SU-DHL-6 (cell line): ENCODE measurements around the gene MS4A6E.

Source experiments
- H2AFZ ChIP-seq: fragments of 200-600 bp; sonication (generic); 2 replicates; pipeline ENCODE4 v1.6.1; 2014; ENCODE audit warnings: low read depth, mild to moderate bottlenecking, moderate library complexity, mixed read lengths, antibody characterized with exemption, low read length; ENCODE audit not compliant: severe bottlenecking
- H3F3A ChIP-seq: fragments of 200-600 bp; shearing (Covaris generic); 2 replicates; pipeline ENCODE4 v1.6.0; 2016; ENCODE audit warnings: antibody characterized with exemption, mild to moderate bottlenecking; ENCODE audit not compliant: insufficient read depth
- H3K27ac ChIP-seq: fragments of 200-600 bp; sonication (generic); 2 replicates; pipeline ENCODE4 v1.5.1; 2016; ENCODE audit warnings: low read depth, mild to moderate bottlenecking, low read length, moderate library complexity, mixed read lengths
- H3K27me3 ChIP-seq: fragments of 200-600 bp; sonication (generic), shearing (Covaris generic); 2 replicates; pipeline ENCODE4 v1.6.0; 2014; ENCODE audit warnings: mild to moderate bottlenecking, low read length
- H3K36me3 ChIP-seq: fragments of 200-600 bp; sonication (generic); 2 replicates; pipeline ENCODE4 v1.6.1; 2014; ENCODE audit warnings: mild to moderate bottlenecking, low read length, mixed read lengths
- H3K4me2 ChIP-seq: fragments of 300-600, 200-600 bp; shearing (Covaris generic), sonication (generic); 2 replicates; pipeline ENCODE4 v1.6.0; 2014; ENCODE audit warnings: low read length, low read depth, mild to moderate bottlenecking; ENCODE audit not compliant: poor library complexity, severe bottlenecking
- H3K4me3 ChIP-seq: fragments of 200-600 bp; sonication (generic); 2 replicates; pipeline ENCODE4 v1.5.1; 2014; ENCODE audit warnings: antibody characterized with exemption, low read length, mild to moderate bottlenecking, mixed read lengths; ENCODE audit not compliant: insufficient read depth, poor library complexity, severe bottlenecking
- H3K79me2 ChIP-seq: fragments of 200-600 bp; sonication (generic); 2 replicates; pipeline ENCODE4 v1.6.1; 2014; ENCODE audit warnings: mild to moderate bottlenecking, low read length, moderate library complexity; ENCODE audit not compliant: insufficient read depth
- H3K9ac ChIP-seq: fragments of 200-600 bp; sonication (generic); 2 replicates; pipeline ENCODE4 v1.7.0; 2014; ENCODE audit warnings: mild to moderate bottlenecking, low read length
- H3K9me2 ChIP-seq: fragments of 200-600 bp; sonication (generic); replicated peaks from 2 replicates; pipeline ENCODE4 v1.6.1; 2014; ENCODE audit warnings: low read length; ENCODE audit not compliant: insufficient read depth
- H3K9me3 ChIP-seq: fragments of 200-600 bp; sonication (generic); 2 replicates; pipeline ENCODE4 v1.6.1; 2014; ENCODE audit warnings: low read length, mixed read lengths; ENCODE audit not compliant: insufficient read depth
- H4K20me1 ChIP-seq: fragments of 200-600 bp; sonication (generic); 2 replicates; pipeline ENCODE4 v1.6.1; 2014; ENCODE audit warnings: low read depth, mild to moderate bottlenecking, antibody characterized with exemption, low read length, moderate library complexity, mixed read lengths
- EZH2phosphoT487 ChIP-seq: fragments of 200-600 bp; sonication (generic), shearing (Covaris generic); conservative IDR thresholded peaks from 2 replicates; pipeline ENCODE4 v1.6.1; 2018; ENCODE audit warnings: mild to moderate bottlenecking, antibody characterized with exemption, low read length, moderate library complexity, mixed read lengths
- TF ChIP-seq, protein P1 (sequence below): fragments of 200-600 bp; sonication (generic); IDR thresholded peaks from one replicate; pipeline ENCODE4 v1.5.1; 2017; ENCODE audit warnings: antibody characterized with exemption, mild to moderate bottlenecking, low read length, moderate library complexity; ENCODE audit not compliant: insufficient read depth, poor library complexity, severe bottlenecking

Gene MS4A6E

GRCh38 chr11:60321051-60321450 is 6.0 kb upstream of the MS4A6E start:
- no peaks in the 10 kb centered on the region for H3K36me3 ChIP-seq
- no peaks in the 10 kb centered on the region for H3K79me2 ChIP-seq
- TF ChIP-seq, protein P1, sequence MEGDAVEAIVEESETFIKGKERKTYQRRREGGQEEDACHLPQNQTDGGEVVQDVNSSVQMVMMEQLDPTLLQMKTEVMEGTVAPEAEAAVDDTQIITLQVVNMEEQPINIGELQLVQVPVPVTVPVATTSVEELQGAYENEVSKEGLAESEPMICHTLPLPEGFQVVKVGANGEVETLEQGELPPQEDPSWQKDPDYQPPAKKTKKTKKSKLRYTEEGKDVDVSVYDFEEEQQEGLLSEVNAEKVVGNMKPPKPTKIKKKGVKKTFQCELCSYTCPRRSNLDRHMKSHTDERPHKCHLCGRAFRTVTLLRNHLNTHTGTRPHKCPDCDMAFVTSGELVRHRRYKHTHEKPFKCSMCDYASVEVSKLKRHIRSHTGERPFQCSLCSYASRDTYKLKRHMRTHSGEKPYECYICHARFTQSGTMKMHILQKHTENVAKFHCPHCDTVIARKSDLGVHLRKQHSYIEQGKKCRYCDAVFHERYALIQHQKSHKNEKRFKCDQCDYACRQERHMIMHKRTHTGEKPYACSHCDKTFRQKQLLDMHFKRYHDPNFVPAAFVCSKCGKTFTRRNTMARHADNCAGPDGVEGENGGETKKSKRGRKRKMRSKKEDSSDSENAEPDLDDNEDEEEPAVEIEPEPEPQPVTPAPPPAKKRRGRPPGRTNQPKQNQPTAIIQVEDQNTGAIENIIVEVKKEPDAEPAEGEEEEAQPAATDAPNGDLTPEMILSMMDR, result no peak
- TF ChIP-seq EZH2phosphoT487, result no peak
- no peak overlapping the region for H3K9ac ChIP-seq
- no peak overlapping the region for H3K4me3 ChIP-seq
- H3F3A ChIP-seq, result no peaks in the 10 kb centered on the region
- H3K27me3 ChIP-seq, result no peaks in the 10 kb centered on the region
- H3K27ac ChIP-seq, result no peak overlapping the region
- H4K20me1 ChIP-seq, result no peaks in the 10 kb centered on the region
- no peak overlapping the region for H2AFZ ChIP-seq
- no peak overlapping the region for H3K4me2 ChIP-seq
- H3K9me3 ChIP-seq, result no peaks in the 10 kb centered on the region; the same call in 1 of the 2 replicates
- no peaks in the 10 kb centered on the region for H3K9me2 ChIP-seq

GRCh38 chr11:60328460-60328859 is 1.4 kb downstream of the MS4A6E start:
- H3K4me2 ChIP-seq, result no peak overlapping the region
- H3K27ac ChIP-seq, result no peak overlapping the region

DNA sequence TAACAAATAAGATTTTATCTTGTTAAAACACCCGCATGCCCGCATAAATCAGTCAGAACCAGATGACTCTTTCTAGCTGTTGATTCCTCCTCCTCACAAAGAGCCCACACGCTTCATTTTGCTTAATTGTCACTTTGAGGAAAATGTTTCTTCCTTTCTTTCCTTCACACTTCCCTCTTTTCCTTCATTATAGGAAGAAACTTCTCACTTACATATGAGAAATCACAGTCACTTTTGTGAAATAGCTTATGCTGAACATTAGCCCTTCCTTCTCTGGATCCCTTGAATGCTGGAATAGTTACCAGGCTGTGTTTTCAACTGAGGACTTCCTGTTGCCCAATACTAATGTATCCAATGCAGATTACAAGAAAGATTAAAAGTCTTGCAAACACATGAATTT is 5.8 kb downstream of the MS4A6E start:
- no peak overlapping the region for H3K4me2 ChIP-seq
- no peaks in the 10 kb centered on the region for H3K9me3 ChIP-seq
- H4K20me1 ChIP-seq, result no peaks in the 10 kb centered on the region
- H3K27ac ChIP-seq, result no peak overlapping the region
- H3K79me2 ChIP-seq, result no peaks in the 10 kb centered on the region
- no peaks in the 10 kb centered on the region for H3K27me3 ChIP-seq
- H3K9me2 ChIP-seq, result no peaks in the 10 kb centered on the region
- TF ChIP-seq, protein P1, result no peak
- TF ChIP-seq EZH2phosphoT487, result no peak
- H3F3A ChIP-seq, result no peaks in the 10 kb centered on the region
- H2AFZ ChIP-seq, result no peak overlapping the region
- H3K9ac ChIP-seq, result no peak overlapping the region
- H3K4me3 ChIP-seq, result no peak overlapping the region
- no peaks in the 10 kb centered on the region for H3K36me3 ChIP-seq

More at GRCh38 chr11:60328460-60328859, 1.4 kb downstream of the MS4A6E start:
- Histone ChIP-seq H3K4me3 (no peak overlapping the region), H3K9ac (no peak overlapping the region), H2AFZ (no peak overlapping the region), H4K20me1 (no peaks in the 10 kb centered on the region), H3K9me3 (no peaks in the 10 kb centered on the region; the same call in 1 of the 2 replicates), H3K27me3 (no peaks in the 10 kb centered on the region), H3K36me3 (no peaks in the 10 kb centered on the region), H3K9me2 (no peaks in the 10 kb centered on the region), H3F3A (no peaks in the 10 kb centered on the region), H3K79me2 (no peaks in the 10 kb centered on the region)
- TF ChIP-seq, protein P1, result no peak
- no peak for TF ChIP-seq EZH2phosphoT487
